Posterior vena cava (tissue), 2 donors: Measurements from ENCODE around the gene TSC22D3. TPM values are rescaled to one million over a fixed set of nuclear protein-coding genes. Genes with fewer than 3 reads are reported as not detected.

ENCODE experiments used
- DNase-seq: peaks from one replicate; pipeline ENCODE4 v3.0.0-alpha.2; 2020; ENCODE audit warnings: low spot score
- intact Hi-C, 2 donors: fragments of 100-400 bp; cut with DNase I; formaldehyde crosslinking; loops; one replicate each; pipeline versions ENCODE4 v1.14.1 to v1.14.2; 2022 to 2023
- total RNA-seq, 2 donors: library from RNA; stranded (reverse); fragmentation: NEBNext Ultra II Directional; extraction: Animal tissue kit (Norgen Biotek cat#: 25700); gene quantifications; one replicate each; pipeline ENCODE4 v1.2.1, GENCODE V29; 2021
- donor health status: DM: yes; HTN: yes; CAD: no.
- donor health status: DM: yes; HTN: yes; CAD: no.

TSC22D3 gene
- total RNA-seq, 2 donors from 2014 or later = 187 to 309 TPM

DNA sequence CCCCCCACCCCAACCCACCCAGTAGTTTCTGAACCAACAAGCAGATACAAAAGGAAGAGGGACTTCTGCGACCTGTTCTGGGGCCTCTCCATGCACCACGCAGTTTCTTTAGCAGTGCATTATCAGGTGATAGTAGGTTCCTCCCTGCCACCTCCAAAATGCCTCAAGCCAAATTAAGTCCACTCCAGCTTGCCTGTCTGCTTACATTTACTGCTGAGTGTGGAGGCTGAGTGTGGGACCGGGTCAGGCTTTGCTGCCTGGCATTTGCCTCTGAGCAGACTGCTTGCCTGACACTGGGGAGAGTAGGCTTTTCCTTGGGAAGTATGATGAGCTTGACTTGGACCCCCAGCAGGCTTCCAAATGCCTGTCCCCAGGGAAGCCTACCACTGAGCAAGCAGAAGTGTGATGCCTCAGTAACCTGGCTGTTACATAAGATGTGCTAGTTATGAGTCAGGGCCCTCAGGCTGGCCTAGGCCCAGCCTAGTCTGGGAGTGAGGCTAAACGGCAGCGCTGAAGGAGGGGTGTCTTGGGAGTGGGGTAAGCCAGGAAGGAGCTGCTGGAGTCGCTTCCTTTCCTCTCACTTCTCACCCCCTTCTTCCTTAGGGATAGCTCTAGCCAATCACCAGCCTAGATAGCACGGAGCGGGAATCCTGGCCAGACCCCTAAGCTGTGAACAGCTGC is 9.0 kb downstream of the TSC22D3 start:
- DNase-seq = peak; percentile 84

DNA sequence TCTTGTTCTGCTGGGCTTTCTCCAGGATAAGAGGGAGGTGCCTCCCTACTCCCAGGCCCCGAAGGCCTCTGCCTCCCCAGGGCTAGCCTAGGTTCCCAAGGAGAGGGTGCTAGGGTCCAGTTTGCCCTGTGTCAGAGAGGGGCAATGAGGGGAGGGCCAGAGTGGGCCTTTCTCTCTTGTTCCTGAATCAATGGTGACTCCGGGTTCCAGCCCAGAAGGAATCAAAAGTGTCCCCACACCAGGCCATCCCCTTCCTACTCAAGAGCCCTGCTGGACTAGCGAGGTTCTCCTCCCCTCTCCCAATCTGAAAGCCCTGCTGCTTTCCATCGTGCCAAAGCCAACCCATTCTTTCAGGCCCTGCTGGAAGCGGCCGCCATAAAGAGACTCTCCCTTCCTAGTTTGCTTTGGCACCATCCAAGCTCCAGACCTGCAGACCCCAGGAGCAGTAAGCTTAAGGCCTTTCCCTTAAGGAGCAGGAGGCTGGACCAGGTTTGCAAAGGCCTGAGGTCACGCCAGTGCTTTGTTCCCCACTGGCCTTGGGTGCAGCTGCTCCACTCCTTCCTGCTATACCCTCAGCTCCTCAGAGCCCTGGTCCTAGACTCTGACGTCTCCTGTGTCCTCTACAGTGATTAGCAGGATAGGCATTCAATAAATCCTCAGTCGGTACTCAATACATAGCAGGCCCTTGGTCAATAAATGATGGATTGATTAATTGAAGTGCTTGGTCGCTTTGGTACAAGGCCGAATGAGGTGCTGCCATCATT is 10.6 kb downstream of the TSC22D3 start:
- intact Hi-C loops = loop anchor here in 1 of 2 donors (5.0 kb wide), 2 partner anchors 643 to 1522 kb away; no protein-coding TSS in a partner anchor
- DNase-seq = no peak

More for the DNA sequence above, 9.0 kb downstream of the TSC22D3 start:
- intact Hi-C loops = no loop called here

DNA sequence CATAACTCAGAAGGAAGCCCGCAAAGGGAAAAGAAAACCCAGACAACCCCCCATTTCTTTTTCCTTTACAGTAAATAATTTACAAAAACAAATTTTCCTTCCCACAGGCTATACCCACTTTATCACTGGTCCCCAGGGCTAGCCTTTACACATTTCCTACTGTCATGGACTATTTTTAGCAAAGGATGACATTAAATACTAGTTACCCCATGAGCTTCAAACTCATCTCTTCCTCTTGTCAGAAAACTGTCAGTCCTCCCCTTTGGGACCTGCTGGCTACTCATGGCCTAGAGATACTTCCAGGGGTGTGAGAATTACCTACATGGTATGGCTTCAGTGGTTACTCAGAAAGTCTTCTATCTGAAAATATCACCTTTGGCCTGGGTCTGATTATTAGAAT is 11.9 kb downstream of the TSC22D3 start:
- no peak for DNase-seq
- intact Hi-C loops = loop anchor here in 1 of 2 donors (5.0 kb wide), 2 partner anchors 641 to 1524 kb away; no protein-coding TSS in a partner anchor

DNA sequence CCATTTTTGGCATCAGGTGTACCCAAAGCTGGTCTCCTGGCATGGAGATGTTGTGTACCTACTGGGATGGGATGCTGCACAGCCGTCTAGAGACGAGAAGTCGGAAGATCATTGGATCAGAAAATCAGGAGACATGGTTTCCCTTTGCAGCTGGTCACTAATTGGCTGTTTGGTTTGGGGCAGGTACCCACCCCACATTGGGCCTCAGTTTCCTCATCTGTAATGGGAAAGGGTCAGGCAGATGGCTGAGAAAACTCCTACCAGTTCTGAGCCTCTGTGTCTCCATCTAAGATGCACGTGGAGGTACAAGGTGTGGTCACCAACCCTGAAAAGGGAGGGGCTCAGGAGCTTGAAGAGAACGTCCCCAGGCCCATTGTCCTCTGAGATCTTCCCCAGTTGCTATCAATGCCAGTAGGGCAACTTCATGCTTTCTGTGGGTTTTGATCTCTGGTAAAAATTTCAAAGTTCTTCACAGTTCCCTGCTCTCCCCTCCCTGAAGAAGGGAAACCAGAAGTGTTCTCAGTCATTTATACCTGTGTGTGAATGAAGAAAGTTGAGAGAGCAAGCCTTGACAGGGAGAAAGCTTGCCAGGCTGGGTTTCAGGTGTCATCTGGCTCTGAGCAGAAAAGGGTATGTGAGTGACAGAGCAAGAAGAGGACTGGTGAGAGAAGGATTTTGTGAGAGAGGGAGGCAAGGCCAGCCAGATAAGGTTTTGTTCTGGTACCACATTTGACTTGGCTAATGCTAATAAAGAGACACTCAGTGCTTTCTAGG is 15.1 kb downstream of the TSC22D3 start:
- intact Hi-C loops = loop anchor here in 1 of 2 donors (5.0 kb wide), 2 partner anchors 638 to 1527 kb away; no protein-coding TSS in a partner anchor
- no peak for DNase-seq

DNA sequence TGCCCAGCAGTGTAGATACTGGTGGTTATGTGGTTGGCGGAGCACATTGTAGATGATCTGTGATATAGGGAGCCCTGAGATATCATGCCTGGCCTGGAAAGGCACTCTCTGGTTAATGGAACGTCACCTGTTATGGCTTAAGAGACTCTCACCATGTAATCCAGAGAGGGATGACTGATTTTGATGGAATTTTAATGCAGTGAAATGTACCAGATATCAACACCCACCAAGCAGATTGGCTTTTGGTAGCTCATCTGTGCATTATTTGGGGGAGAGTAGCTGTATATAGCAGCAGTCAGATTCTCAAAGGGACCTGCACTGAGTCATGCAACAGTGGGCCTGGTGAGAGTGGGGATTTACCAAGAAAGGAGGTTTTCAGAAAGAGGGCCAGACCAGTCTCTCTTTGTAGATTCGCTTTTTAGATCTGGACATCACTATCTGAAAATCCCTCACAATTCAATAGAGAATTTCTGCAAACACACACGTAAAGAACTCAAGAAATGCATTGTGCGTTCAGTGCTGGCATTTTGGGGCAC is 17.3 kb downstream of the TSC22D3 start:
- no peak for DNase-seq
- intact Hi-C loops = no loop called here

DNA sequence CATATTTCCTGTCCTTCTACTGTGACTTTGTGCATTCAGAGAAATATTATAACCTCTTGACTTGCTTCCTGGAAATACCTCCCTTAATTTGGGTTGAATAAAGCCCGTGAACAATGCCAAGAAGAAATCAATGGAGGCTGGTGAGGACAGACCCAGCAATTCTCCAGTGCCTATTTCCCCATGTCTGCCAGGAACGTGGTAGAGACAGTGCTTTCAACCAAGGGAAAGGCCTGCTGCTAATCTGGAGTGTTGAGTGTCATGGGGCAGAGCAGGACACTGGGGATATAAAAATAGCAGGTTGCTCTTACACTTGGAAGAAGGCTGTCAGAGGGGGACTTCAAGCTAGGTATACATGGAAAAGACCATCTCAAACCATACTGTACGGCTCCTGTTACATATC is 19.9 kb downstream of the TSC22D3 start:
- no peak for DNase-seq

DNA sequence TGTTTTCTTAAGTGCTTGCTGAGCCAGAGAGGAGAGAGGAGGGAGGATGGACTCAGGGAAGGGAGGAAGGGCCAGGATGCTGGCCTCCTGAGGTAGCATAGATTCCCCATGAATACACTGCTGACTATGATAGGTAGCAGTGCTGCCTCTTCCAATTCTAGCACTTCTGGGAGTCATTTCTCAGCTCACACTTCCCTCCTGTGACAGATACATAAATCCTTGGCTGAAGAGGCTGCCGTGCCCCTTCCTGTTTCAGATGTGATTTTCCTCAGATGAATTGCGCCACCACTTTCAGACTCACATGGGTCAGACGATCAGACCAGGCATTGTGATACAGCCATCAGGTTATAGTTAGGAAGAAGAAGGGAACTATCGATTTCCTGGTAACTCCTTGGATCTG is 22.4 kb downstream of the TSC22D3 start:
- DNase-seq = no peak
- intact Hi-C loops = no loop called here

More for the DNA sequence above, 19.9 kb downstream of the TSC22D3 start:
- intact Hi-C loops = no loop called here

DNA sequence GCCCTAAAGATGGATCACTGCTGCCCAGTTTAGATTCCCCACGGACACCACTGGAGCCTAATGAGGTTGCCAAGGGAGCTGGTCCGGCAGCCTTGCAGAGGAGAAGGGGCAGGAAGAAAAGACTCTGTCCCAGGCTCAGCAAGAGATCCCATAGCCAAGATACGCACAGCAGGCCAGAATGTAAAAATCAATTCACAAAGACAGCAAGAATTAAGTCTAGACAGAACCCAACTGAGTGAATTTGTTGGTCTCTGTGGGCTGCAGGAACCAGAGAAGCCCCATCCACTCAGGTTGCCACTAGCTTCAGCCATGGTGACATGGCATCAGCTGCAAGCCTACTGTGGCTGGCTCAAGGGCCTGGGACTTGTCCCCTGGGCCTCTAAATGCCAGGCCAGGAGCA is 22.9 kb downstream of the TSC22D3 start:
- intact Hi-C loops = no loop called here
- DNase-seq = no peak

DNA sequence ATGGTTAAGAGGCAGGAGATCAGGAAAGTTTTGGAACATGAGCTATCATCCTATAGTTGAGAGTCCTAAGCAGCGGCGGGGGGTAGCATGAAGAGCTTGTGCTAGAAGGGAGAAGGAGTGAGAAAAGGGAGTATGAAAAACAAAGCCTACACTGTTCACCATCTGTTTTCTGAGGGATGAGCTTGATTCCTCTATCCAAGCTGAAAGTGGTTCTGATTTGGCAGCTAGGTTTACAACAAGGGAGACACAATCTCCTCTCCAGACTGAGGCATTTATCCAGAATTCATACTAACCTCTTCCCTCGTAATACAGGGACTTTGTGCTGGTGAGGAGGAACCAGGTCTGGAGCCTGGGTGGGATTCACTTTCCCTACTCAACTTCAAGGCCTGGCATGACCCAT is 23.5 kb downstream of the TSC22D3 start:
- DNase-seq = no peak
- intact Hi-C loops = no loop called here

DNA sequence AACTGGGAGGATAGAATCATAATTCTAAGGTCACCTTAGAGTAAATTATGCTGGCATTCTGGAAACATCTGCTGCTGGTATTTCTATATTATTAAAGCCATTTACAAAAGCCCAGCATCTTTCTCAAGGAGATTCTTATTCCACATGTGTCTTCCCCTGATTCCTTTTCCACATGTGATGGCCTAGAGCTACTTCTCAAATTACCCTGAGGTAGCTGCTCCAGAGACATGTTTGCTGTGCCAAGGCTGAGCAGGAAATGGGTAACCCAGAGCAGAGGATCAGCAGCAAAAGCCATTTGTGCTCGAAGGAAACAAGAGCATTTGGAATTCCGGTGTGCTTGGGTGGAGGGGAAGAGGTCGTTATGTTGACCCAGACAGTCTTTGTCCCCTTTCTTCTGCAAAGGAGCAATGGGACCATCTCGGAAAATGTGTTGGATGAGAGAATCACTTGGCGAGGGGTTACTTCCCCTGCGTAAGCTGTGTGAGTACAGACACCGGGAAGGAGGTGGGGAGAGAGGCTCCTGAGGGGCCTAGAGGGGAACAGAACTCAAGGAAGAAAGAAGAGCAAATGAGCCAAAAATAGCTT is 24.6 kb downstream of the TSC22D3 start:
- intact Hi-C loops = no loop called here
- no peak for DNase-seq

DNA sequence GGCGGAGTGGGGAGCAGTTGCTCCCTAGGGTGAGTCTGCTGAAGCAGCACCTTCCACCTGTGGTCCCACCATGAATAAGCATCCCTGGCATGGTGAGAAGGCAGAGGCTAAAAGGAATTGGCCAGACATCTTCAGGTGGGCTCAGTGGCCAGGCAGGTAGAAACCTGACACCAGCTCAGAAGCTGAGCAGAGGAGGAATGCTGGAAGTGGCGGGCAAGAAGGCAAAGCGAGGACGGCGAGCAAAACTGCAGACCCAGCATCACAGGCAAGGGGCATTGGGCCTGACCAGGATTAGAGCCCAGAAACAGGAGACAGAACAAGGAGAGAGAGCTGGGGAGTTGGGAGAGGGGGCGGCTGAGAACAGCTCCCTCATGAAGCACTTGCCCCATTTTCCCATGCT is 25.3 kb downstream of the TSC22D3 start:
- no peak for DNase-seq
- intact Hi-C loops = no loop called here

DNA sequence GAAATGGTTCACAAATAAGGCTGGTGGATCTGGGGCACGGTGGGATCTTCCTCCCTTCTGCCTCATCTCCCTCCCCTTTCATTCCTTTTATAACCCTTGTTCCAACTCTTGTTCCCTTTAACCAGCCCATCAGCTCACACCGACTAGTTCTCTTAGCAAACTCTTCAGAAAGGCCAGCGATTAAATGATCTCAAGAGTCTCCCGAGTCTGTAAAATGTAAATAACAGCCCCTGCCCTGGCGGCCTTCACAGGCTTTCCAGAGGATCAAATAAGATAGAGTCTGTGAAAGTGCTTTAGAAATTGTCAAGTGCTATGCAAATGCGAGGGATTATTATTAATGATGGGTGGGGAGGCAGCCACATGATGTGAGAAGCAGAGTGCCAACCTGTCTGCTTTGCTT is 27.1 kb downstream of the TSC22D3 start:
- DNase-seq = no peak
- intact Hi-C loops = loop anchor here in 1 of 2 donors (5.0 kb wide), 1 partner anchor 716 kb away; no protein-coding TSS in a partner anchor

DNA sequence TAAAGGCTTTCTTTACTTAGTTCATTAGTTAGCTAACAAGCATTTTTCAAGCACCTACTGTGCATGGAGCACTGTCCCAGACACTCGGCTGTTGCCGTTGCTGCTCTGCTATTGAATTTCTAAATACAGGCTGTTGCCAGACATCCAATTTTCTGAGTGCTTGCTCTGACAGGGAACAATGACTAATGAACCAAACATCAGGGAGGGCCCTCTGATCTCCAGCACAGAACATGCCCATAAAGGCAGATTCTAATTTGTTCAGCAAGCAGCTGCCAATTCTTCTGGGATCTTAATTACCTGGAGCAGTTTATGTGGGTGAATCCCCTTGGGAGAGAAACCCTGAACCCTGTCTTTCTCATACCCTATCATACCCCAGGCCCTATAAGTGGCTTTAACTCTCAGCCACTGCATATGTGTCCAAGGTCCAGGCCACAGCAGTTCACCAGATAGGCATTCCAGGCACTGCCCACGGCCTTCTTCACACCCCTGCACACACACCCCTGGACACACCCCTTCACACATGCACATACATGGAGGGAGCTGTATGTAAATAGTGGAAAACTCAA is 27.9 kb downstream of the TSC22D3 start:
- intact Hi-C loops = loop anchor here in 1 of 2 donors (5.0 kb wide), 1 partner anchor 715 kb away; no protein-coding TSS in a partner anchor
- no peak for DNase-seq

DNA sequence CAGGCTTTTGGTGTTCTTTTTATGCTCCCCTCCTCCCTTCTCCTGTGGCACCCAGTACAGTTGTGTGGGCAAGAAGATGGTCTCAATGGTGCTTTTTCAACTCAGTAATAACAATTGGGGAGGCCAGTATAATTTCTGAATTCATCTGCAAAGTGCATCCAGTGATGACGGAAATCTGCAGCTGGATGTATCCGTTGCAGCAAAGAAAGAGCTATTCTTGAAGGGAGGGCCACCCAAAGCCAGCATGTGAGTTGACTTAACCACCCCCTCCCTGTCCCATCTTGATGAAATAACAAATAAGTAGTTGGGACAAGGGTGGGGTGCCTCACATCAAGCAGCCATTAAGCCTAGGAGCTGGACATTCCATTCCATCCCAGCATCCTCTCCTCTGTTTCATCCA is 30.7 kb downstream of the TSC22D3 start:
- intact Hi-C loops = loop anchor here in 1 of 2 donors (5.0 kb wide), 1 partner anchor 713 kb away; no protein-coding TSS in a partner anchor
- DNase-seq = no peak

DNA sequence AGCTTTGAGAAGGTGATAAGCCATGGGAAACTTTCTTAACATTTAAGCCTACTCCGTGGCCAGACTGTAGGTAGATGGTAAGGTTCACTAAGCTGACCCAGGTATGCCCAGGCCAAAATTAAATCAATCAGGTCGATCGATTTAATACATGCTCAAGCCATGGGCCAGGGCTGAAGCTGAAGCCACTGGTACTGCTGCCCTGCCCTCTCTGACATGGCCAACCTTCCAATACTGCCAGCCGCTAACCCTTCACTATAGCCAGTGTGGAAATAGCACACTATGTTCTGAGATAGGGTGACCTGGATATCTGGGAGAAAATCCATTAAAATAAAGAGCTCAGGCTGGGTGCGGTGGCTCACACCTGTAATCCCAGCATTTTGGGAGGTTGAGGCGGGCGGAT is 31.6 kb downstream of the TSC22D3 start:
- intact Hi-C loops = no loop called here
- DNase-seq = no peak

DNA sequence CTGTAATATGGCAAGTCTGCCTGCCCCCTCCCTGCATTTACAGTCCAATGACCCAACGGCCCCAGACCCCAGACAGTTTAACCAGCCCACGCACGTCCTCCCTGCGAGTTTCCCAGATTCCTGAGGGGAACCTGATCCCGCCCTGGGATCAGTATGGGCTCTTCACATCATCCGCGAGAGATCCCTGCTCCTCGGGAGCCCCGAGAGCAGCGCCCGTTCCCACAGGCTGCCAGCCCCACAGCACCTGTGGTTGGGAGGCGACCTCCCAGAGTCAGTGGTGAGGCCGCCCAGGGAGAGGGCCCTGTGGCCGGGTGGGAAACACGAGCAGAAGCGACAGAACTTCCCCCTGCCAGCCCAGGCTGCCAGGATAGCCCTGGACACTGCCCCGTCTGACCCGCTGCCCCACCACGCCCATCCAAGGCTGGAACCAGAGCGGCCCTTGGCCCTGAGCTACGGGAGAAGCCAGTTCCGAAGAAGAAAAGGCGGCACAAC is 32.8 kb downstream of the TSC22D3 start:
- intact Hi-C loops = no loop called here
- DNase-seq = no peak

DNA sequence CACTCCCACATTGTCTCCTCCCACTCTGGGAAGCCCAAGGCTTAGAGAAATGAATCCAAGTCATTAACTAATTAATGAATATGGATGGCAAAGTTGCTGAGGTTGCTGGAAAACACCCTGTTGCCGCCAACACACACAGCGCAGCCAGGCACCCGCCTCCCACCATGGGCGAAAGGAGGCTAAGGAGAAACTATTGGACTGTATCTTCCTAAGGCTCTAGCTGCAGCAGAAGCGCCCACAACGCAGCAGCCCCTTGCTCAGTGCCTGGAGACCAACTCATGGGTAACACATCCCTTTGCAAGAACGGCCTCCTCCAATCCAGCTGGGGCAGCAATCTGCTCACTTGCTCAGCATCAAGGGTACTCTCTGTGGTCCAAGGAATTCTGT is 34.2 kb downstream of the TSC22D3 start:
- no peak for DNase-seq
- intact Hi-C loops = no loop called here

DNA sequence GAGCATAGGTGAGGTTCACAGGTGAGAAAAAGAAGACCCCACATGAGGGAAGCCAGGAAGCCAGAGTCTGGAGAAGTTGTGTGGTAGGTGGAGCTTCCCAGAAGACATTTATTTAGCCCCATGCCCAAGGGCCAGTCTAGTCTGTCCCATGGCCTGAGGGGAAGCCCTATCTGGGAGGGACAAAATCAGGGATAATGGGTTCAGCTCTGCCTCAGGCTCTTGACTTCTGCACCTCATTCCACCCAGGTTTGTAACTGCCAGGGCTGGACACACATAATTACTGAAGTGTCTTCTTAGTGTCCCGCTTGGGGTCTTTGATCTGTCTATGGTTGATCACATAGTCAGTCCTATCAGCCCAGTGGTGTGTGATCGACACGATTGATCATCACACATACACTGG is 36.0 kb downstream of the TSC22D3 start:
- no peak for DNase-seq
- intact Hi-C loops = no loop called here

DNA sequence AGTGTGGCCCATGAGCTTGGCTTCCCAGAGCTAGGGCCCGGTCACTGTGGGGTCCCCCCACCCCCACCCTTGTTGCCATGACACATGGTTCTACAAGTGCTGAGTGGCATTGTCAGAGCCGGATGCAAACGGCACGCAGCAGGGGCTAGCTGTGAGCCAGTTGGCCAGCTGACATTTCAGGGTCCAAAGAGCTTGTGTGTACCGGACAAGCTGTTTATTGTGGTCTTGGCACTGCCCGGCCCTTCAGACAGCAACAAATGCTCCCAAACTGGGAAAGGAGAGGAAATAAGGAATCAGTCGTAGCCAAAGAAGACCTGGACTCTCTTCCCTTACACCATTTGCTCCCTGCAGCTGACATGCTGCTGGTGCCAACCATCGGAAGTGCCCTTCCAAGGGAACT is 36.8 kb downstream of the TSC22D3 start:
- intact Hi-C loops = no loop called here
- DNase-seq = no peak
